ENCODE data around the gene ACTN4.

- no peak for TF ChIP-seq MAZ (IDR thresholded peaks at IDR 0.05; ENCODE audit: borderline replicate concordance, low read depth, low read length)
- no peak for TF ChIP-seq POLR2A (IDR thresholded peaks at IDR 0.05; ENCODE audit: low read length)
- TF ChIP-seq CTCF (IDR thresholded peaks at IDR 0.05), result no peak
- no peak for TF ChIP-seq MAFK (IDR thresholded peaks at IDR 0.05; ENCODE audit: partially characterized antibody)
These were observed 22.1 kb downstream of the ACTN4 start for GRCh38 chr19:38669552-38669951.
